Measurements from ENCODE around the gene GALNT10.

GALNT10 gene

DNA sequence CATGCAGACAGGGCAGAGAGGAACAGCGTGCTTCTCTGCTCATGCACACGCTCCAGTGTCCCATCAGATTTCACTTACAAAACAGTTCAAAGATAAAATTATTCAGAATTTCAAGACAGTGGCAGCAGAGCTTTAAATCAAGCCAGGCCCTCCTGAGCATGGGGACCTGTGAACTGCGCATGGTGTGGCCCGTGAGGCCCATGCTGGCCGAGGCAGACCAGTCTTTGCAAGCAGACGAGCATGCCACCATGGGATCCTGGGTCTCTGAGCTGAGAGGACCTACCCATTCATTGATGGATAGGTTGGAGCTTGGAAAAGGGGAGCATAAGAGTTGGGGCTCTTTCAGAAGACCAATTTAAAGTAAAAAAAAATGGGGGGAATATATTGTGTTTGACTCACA, 220.3 kb downstream of the GALNT10 start:
- no peak for DNase-seq

DNA sequence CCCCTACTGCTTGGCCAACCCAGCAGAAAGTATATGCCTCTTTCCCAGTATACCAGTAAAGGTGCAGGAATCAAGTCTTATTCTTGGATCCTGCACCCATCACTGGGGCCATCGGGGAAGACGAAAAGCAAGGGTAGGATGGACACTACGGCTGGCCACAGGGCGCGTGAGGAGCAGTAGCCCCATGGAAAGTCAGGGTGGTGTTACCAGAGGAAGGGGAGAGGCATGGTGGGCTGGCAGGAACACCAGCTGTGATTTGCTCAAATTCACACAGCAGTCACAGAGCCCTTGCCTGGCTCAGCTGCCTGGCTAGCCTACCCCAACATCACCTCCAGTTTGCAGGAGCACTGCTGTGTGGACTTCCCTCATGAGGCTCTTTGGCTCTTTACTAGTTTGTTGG, 220.8 kb downstream of the GALNT10 start:
- DNase-seq: no peak

DNA sequence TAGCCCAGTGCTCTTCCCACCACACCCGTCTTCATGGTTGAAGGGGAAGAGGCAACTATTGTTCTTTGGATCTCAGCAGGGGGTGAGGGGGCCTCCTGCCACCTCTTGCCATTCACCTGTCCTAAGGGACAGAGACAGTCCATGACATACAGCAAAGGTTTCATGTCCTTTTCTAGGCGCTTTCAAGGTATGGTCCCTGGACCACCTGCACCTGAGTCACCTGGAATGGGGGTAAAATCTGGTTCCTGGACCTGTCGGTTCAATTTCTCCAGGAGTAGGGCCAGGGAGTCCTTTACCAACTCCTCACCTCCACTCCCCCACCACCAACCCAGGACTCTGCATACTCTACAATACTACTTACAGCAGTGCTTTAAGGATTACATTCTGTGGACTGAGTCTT, 221.8 kb downstream of the GALNT10 start:
- DNase-seq: no peak

DNA sequence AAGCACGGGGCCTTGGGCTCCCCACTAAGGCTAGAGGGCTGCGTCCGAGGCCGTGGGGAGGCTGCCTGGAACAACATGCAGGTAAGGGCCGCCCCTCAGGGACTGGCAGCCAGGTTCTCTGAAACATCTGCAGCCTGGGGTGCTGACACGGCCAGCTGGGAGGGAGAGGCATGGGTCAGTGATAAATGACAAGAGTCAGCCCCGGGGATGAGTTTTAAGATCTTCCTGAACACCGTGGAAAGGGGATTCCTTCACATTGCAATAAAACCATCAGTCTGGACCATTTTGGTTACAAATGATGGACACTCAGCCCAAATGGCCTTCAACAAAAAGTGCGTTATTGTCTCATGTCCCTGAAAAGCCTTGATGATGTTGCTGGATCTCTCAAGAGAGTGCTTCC, 222.4 kb downstream of the GALNT10 start:
- no peak for DNase-seq

DNA sequence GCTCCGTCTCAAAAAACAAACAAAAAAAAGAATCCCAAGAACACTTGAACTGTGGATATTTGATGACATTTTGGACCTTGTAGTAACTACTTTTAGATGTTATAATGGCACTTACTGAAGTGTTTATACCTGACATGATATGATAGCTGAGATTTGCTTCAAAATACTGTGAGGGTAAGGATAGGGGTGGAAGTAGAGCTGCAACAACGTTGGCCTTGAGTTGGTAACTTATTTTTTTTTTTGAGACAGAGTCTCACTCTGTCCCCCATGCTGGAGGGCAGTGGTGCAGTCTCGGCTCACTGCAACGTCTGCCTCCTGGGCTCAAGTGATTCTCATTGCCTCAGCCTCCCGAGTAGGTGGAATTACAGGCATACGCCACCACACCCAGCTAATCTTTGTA, 224.6 kb downstream of the GALNT10 start:
- no peak for DNase-seq

DNA sequence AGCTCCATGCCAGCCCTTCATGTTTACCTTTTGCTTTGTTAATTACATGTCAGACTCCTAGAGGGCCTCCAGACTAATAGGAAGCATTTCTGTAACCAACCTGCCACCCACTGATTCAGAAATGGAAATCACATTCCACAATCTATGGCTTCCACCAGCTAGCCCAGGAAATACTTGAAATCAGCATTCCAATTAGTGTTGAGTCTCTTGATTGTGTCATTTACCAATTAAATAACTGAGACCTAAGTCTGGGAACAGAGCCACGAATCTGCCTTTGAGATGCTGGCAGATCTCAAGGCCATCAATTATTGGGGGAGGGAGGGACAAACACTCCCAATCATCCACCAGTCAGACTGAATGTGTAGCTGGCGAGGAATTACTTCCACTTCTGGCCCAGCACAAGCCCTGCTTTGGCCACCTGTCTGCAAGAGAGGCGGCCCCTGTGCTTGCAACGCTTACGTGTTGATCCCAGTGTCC, 227.8 kb downstream of the GALNT10 start:
- no peak for DNase-seq

DNA sequence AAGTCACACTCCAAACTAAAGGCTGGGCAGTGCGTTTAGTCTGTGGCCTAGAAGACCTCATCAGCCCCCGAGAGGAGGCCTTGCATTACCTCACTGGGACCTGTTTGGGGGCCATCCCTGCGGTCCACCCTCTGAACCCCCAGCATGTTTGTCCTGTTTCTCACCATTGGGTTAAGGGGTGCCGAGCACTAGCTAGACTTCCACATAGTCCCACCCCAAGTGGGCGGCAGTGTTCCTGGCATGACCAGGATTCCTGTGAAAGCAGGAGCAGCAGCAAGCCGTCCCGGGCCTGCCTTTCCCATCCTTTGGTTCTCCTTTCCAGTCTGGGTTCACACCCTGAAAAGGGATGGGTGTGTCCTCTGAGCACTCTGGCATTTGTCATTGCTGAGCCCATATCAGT, 228.7 kb downstream of the GALNT10 start:
- DNase-seq: no peak

DNA sequence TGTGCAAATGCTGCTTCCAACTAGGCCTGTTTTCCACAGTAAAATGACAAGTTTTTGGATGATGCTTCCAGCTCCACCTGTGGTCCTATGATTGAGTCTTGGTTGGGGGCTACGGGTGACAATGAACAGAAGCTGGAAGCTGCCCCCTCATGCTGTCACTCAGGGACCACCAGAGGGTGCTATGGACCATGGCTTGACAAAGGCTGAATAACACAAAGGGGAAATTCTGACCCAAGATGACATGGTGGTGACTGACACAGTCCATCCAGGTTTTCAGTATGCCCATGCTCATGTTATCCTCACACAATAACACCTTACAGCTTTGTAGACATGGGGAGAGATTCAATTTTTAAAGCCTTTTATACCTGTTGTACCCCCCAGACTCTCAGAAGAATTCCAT, 231.3 kb downstream of the GALNT10 start:
- DNase-seq: no peak

DNA sequence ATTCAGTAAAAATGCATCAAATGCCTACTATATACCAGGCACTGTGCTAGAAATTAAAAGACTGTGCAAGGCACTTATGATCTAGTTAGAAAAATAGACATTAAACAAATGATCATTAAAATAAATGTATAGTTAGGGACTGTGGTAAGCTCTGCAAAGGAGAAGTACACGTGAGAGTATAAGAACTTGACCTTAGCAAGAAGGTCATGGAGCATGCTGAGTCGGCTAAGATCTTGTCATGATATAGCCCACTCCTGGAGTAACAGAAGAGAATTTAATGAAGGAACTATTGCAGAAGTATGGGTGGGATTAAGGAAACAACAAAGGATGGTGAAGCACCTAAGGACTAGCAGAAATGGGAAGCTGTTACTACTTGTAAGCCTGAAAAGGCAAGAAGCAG, 231.8 kb downstream of the GALNT10 start:
- no peak for DNase-seq

DNA sequence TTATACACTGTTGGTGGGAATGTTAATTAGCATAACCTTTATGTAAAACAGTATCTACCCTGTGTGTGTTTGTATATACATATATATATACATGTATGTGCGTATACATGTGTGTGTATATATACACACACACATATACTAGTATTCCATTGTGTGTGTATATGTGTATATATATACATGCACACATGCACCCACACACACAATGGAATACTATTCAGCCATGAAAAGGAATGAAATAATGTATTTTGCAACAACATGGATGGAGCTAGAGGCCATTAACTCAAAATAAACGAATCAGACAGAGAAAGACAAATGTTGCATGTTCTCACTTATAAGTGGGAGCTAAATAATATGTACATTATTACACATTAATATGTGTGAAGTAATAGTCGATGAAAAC, 237.7 kb downstream of the GALNT10 start:
- no peak for DNase-seq

DNA sequence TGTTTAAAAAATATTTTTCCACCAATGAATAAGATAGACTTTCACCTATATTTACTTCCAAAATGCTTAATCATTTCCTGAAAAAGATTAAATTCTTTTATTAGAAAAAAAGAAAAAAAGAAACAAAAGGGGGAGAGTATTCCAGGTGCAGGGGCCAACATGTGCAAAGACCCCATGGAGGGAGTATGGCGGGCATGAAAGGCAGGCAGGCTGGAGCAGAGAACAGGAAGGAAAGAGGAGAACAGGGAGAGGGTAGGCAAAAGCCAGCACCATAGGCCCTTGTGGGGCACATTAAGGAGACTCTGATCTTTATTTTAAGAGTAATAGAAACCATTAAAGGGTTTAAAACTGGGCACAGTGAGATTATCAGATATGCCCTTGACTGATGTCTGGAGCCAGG, 238.8 kb downstream of the GALNT10 start:
- no peak for DNase-seq

DNA sequence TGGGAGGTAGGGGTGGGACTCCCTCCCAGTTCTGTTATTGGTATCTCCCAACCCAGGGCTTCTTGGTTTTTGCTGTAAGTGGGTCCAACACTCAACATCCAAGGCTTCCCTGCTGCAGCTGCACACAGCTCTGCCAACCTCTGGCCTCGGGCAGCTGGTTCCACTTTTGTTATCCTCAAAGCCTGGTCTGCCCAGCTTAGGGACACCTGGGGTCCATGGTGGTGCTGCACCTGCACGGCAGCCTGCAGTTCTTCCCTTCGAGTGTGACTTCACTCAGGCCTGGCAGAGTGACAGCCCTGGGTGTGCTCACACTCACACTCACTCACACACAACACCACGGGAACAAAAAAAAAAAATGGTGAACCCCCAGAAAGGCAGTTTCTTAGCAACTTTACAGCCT, 239.9 kb downstream of the GALNT10 start:
- DNase-seq: no peak

DNA sequence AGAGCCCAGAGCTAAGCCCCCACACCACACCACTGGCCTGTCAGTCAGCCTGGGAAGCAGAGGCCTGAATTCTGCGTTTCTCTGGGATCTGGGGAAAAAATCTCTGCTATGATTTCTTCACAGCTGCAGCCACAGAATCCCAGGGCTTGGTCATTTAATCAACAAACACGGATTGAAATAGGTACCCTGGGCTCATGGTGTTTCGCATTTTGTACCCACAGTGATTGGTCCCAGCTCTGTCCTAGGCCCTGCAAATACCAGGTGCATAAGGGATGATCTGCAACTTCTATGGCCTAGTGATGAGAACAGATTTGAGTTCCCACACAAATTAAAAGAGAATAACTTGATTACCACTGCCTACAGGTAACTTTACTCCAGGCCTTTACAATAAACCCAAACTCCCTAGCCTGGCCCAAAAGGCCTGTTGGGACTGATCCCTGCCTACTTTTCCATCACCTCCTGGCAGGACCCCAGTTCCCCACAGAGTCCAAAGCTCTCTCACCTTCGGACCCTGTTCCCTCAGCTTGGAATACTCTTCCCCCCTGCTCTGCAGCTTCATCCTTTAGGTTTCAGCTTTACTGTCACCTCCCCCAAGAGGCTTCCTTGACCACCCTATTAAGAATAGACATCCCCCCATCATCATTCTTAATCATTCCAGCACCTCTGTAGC, 240.6 kb downstream of the GALNT10 start:
- no peak for DNase-seq

DNA sequence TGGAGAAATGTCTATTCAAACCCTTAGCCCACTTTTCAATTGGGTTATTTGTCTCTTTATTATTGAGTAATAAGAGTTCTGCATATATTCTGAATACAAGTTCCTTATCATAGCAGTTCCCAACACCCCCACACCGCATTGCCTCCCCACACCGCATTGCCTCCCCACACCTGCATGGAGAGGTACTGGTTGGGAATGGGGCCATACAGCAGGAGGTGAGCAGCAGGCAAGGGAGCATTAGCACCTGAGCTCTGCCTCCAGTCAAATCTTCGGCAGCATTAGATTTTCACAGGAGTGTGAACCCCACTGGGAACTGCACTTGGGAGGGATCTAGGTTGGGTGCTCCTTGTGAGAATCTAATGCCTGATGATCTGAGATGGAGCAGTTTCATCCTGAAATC, 244.7 kb downstream of the GALNT10 start:
- DNase-seq: no peak

DNA sequence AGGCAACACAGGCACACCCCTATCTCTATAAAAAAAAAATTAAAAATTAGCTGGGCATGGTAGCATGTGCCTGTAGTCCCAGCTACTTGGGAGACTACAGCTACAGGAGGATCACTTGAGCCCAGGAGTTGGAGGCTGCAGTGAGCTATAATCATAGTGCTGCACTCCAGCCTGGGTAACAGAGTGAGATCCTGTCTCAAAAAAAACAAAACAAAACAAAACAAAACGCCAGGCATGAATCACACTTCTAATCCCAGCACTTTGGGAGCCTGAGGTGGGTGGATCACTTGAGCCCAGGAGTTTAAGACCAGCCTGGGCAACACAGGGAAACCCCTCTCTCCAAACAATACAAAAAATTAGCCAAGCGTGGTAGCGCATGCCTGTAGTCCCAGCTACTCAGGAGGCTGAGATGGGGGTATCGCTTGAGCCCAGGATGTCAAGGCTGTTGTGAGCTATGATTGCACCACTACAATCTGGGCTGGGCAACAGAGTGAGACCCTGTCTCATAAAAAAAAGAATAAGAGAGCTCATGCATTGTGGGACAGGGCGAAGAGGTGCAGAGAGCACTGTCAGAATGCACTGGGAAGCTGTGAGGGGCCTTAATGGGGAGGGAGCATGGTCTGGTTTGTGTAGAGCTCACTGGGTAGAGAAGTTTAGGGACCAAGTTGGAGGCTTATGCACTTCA, 246.9 kb downstream of the GALNT10 start:
- no peak for DNase-seq

DNA sequence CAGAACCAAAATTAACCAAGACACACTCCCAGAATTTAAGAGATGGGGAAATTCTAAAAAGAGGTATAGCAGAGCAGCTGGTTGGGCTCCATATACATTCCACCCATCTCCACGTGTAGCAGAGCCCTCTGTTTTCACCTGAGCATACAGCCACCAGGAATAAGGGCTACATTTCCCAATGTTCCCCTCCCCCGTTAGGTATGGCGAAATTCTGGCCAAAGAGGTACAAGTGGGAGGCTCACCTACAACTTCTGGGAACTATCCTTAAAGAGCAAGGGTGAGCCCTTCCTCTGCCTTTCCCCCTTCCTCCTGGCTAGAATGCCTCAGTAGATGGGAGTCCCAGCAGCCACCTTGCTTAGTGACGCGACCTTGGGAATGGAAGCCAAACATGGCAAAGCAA, 250.0 kb downstream of the GALNT10 start:
- DNase-seq: no peak

DNA sequence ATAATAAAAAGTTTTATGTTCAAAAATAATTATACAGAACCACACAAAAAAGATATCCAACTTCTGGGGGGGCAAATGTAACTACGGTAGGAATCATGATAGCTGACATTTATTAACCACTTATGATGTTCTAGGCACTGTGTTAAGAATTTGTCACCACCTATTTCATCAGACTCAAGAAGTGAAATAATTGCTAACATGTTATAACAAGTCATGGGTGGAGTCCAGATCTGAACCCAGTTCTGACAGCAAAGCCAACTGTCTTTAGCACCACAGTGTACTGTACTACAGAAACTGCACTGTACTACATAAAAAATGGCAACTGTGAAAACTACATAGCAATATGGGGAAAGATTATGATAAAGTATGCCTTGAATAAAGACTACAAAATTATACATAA, 252.3 kb downstream of the GALNT10 start:
- no peak for DNase-seq

DNA sequence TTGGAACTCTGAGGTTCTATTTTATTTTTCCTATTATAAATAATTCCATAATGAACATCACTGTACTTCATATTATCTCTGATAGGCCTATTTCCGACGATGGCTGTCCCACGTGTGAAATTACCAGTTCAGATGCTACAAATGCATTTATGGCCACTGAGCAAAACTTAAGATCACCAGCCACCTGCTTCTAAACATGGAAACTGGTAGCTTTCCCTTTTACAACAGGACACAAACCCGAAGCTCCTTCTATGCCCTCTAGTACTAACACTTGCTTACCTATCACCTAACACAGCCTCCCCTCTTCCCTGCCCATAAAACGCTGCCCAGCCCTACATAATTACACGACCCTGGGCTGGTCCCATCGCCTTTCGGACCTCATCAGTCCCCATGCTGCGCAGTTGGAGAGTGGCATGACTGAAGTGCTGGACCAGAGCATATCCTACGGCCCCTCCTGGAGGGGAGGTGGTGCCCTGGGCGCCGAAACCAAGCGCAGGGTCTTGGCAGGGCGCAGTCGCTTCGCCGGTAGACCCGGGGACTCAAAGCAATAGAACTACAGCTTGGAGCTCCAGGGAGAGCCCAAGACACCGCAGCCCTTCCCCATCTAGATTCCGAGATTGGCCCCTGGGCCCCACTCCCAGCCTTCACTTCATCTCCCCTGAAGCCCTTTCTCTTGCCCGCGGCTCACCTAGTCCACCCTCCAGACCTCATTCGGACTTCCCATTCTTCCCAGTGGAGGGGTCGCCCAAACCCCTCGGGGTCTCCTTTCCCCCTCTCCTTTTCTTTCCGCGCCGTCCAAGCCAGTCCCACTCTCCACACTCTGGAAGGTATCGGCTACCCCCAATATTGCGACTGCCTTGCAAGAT, 254.3 kb downstream of the GALNT10 start:
- peak; percentile 4 for DNase-seq

DNA sequence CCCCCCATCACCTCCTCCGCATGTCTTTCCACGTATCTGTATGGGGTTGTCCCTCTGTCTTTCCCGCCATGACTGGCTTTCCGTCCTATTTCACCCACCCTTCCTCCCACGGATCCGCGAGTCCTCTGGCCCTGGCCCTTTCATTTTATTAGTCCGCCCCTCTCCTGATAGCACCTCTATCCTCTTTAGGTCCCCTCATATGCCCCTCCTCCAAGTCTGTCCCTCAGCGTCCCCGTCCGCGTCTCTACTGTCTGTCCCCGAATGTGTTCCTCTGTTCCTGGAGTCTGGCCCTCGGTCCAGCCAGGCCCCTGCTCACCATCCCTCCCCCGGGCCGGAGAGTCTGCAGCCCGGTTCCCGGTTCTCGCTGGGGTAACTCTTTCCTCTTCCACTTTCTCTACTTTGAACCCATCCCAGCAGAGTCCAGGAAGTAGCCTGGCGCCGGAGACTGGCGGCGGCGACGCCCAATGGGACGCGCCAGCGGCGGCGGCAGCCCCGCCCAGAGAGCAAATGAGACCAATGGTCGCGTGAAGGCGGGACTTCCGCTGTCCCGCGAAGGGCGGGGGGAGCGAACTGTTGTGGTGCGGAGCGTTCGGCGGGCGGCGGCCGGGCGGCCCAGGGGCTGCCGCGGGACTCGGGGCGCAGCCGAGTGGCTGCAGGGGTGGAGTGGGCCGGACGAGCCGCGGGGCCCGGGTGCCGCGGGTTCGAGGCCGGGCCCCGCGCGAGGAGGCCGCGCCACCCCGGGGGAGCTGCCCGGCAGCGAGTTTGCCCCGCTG, 255.1 kb downstream of the GALNT10 start, which contains the start of gene SAP30L:
SAP30L (plus strand) TSS at position 576 of the 773 bp plus-strand sequence. CDS start 608 bp downstream, outside the sequence.
- peak; percentile 92 for DNase-seq

DNA sequence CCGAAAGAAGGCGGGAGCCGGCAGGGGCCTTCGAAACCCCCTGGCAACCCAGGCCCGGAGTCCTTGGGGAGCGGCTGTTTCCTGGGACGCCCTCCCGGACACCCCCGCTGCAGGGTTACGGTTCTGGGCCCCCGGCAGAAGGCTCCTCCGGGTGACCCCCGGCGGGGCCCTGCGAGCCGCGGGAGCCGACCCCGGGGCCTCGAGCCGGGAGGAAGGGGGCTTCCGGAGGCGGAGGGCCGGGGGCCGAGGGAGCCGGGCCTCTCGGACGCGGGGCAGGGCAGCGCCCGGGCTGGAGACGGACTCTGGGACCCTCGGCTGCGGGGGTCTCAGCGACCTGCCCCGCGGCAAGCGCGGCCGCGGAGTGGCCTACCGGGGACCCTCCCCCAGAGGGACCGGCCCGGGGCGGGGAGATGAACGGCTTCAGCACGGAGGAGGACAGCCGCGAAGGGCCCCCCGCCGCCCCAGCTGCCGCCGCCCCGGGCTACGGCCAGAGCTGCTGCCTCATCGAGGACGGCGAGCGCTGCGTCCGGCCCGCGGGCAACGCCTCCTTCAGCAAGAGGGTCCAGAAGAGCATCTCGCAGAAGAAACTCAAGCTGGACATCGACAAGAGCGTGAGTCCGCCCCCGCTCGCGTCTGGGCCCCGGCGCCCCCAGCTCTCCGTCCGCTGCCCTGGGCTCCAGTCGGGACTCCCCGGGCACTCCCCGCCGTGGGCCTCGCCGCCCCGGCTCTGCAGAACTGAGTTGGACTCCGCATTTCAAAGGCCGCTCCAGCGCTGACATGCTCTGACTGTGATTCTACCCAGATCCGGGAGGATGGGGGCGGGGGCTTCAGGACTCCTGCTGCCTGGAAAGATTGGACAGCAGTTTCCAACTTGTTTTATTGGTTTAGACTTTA, 255.9 kb downstream of the GALNT10 start:
- peak; percentile 41 for DNase-seq

DNA sequence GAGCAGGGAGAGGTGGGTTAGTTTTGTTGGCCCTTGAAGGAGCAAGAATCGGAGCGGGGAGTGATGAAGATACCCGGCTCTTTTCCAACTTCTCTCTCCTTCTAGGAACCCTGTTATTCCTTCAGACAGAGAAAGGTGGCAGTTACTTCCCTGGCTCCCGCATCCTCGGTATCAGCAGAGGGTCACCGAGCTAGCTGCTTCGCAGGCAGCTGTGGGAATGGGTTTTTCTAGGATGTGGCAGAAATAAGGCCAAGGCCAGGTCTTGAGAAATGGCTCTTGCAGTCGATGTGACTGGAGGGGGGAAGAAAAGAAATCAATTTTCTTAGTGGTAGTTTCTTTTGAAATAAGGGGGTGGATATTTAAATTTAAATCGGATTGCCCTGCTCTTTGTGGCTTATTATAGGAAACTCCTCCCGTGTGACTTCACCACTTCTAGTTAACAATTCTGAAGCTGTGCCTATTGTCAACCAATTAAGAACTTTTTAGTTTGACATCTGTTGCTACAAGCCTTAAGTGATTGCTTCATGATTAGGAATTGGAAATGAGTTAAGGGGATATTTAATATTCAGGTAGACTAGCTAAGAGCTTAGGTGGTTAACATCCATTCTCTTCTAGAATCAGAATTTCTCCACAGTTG, 256.7 kb downstream of the GALNT10 start:
- no peak for DNase-seq
